Hepatocyte (in vitro differentiated cells): ENCODE data around the gene EYS.

ENCODE experiments used
- CTCF ChIP-seq: fragments of 200-600 bp; sonication (generic); IDR thresholded peaks from 2 replicates; pipeline ENCODE4 v1.5.1; 2016; ENCODE audit warnings: antibody characterized with exemption, mild to moderate bottlenecking; ENCODE audit not compliant: poor library complexity
- EZH2 ChIP-seq: fragments of 200-600 bp; sonication (generic); IDR thresholded peaks from 2 replicates; pipeline ENCODE4 v1.6.1; 2016; ENCODE audit warnings: antibody characterized with exemption, mild to moderate bottlenecking, borderline replicate concordance
- EZH2phosphoT487 ChIP-seq: fragments of 200-600 bp; sonication (generic); IDR thresholded peaks from one replicate; pipeline ENCODE4 v1.6.1; 2018; ENCODE audit warnings: antibody characterized with exemption, mild to moderate bottlenecking, low read depth, moderate library complexity; ENCODE audit not compliant: unreplicated experiment, severe bottlenecking

- TF ChIP-seq CTCF, result no peak
- no peak for TF ChIP-seq EZH2phosphoT487
- no peak for TF ChIP-seq EZH2
Observed at GRCh38 chr6:64409948-64410347, 1297.1 kb downstream of the EYS start.
